Measurements from ENCODE around the gene PAX5.

DNA sequence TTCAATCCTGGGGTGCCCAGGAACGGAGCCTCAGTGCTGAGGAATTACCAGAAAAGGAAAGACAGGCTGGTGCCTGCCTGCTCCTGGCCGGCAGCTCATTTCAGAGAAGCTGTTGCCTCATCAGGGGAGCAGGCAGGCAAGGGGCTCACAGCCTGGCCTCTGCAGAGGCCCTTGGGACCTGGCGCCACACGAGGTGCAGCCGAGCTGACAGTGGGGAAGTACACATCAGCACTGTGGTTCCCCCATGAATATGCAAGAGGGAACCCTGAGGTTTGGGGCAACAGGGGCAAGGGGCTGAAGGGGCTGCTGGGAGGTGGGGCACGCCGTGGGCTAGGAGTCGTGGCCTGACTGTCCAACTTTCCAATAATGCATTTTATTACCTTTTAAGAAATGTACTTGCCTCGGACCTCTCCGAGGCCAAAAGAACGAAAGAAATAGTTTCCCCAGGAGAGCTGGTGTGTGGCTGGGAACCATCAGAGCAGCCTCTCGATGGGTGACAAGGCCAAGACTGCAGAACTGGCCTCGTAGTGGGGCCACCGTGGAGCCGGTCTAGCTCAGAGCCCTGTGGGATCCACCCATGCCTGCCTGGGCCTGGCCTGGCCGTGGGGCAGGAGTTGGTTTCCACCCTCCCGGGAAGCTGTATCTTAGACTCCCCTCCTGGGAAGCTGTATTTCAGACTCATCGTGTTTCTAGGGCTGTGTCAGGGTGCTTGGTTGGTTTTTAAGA lies 198.6 kb downstream of the PAX5 start:
- TF ChIP-seq, protein P1, sequence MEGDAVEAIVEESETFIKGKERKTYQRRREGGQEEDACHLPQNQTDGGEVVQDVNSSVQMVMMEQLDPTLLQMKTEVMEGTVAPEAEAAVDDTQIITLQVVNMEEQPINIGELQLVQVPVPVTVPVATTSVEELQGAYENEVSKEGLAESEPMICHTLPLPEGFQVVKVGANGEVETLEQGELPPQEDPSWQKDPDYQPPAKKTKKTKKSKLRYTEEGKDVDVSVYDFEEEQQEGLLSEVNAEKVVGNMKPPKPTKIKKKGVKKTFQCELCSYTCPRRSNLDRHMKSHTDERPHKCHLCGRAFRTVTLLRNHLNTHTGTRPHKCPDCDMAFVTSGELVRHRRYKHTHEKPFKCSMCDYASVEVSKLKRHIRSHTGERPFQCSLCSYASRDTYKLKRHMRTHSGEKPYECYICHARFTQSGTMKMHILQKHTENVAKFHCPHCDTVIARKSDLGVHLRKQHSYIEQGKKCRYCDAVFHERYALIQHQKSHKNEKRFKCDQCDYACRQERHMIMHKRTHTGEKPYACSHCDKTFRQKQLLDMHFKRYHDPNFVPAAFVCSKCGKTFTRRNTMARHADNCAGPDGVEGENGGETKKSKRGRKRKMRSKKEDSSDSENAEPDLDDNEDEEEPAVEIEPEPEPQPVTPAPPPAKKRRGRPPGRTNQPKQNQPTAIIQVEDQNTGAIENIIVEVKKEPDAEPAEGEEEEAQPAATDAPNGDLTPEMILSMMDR (IDR thresholded peaks at IDR 0.05) = no peak
- TF ChIP-seq POLR2A (IDR thresholded peaks at IDR 0.05) = no peak

Data from esophagus squamous epithelium (tissue), 4 donors.